H1 (cell line): ENCODE data around the gene TBCA. TPM values are rescaled to one million over a fixed set of nuclear protein-coding genes. Genes with fewer than 3 reads are reported as not detected.

Source experiments
- CTCF ChIA-PET: fragments of 300-600 bp; sonication (Branson Sonifier 250); formaldehyde crosslinking; loops from one replicate; lab custom pipeline; 2021; ENCODE audit not compliant: partially characterized antibody; lab: Charles Lee
- POLR2A ChIA-PET: fragments of 300-600 bp; sonication (Branson Sonifier 250); formaldehyde crosslinking; loops from one replicate; lab custom pipeline; 2021; ENCODE audit warnings: inconsistent platforms; ENCODE audit not compliant: partially characterized antibody; lab: Charles Lee
- DNase-seq, 2 experiments: peaks; one replicate each; pipeline versions ENCODE4 v3.0.0 to v3.0.0-alpha.2; 2010 to 2022; ENCODE audit warnings: low spot score in 2 of 2, low read depth in 1 of 2, mixed read lengths in 1 of 2
- FAIRE-seq: peaks from 2 replicates; lab custom pipeline; 2011; peaks lifted over from hg19 to GRCh38; lab: Jason Lieb, UNC
- H2AFZ ChIP-seq: 2 replicates; pipeline ENCODE4 v1.8.1; 2012; ENCODE audit warnings: low read length, inconsistent platforms
- H2AK5ac ChIP-seq: 2 replicates; pipeline ENCODE4 v1.6.1; 2013; ENCODE audit warnings: low read depth, low read length
- H2BK120ac ChIP-seq: replicated peaks from 2 replicates; pipeline ENCODE3; 2013; ENCODE audit warnings: low read depth, low read length, inconsistent platforms
- H2BK12ac ChIP-seq: 2 replicates; pipeline ENCODE4 v1.6.1; 2013; ENCODE audit warnings: low read depth, low read length
- H2BK15ac ChIP-seq: 2 replicates; pipeline ENCODE4 v1.6.1; 2013; ENCODE audit warnings: low read length
- H2BK20ac ChIP-seq: 2 replicates; pipeline ENCODE4 v1.6.1; 2013; ENCODE audit warnings: low read length
- H2BK5ac ChIP-seq: 2 replicates; pipeline ENCODE4 v1.6.1; 2013; ENCODE audit warnings: low read depth, low read length
- H3K14ac ChIP-seq: 2 replicates; pipeline ENCODE4 v1.6.1; 2013; ENCODE audit warnings: inconsistent platforms; ENCODE audit not compliant: insufficient read length
- H3K18ac ChIP-seq: 2 replicates; pipeline ENCODE4 v1.6.1; 2013; ENCODE audit warnings: low read length; ENCODE audit errors: extremely low read depth
- H3K23ac ChIP-seq: 2 replicates; pipeline ENCODE4 v1.6.1; 2013; ENCODE audit warnings: inconsistent platforms; ENCODE audit not compliant: insufficient read length
- H3K23me2 ChIP-seq: 2 replicates; pipeline ENCODE4 v1.6.1; 2013; ENCODE audit warnings: low read depth, low read length
- H3K27ac ChIP-seq: 2 replicates; pipeline ENCODE4 v1.6.1; 2011; ENCODE audit warnings: low read depth, low read length, inconsistent platforms
- H3K27me3 ChIP-seq, 4 experiments: replicated peaks in 1 of 4; 1 replicate in 1 of 4; 2 replicates in 3 of 4; pipeline versions ENCODE4 v1.6.1 to v1.8.1; 2011 to 2013; ENCODE audit warnings: low read length in 3 of 4, mild to moderate bottlenecking in 3 of 4, inconsistent platforms in 2 of 4, mixed read lengths in 2 of 4, moderate library complexity in 1 of 4; ENCODE audit not compliant: control insufficient read depth in 3 of 4, insufficient read depth in 3 of 4; ENCODE audit errors: extremely low read depth in 1 of 4
- H3K36me3 ChIP-seq, 4 experiments: 2 replicates each; pipeline versions ENCODE4 v1.6.1 to v1.8.1; 2011 to 2013; ENCODE audit warnings: mild to moderate bottlenecking in 4 of 4, low read length in 3 of 4, moderate library complexity in 2 of 4, control low read depth in 1 of 4, inconsistent platforms in 1 of 4; ENCODE audit not compliant: insufficient read depth in 4 of 4, control insufficient read depth in 2 of 4
- H3K4ac ChIP-seq: replicated peaks from 2 replicates; pipeline ENCODE3; 2013; ENCODE audit warnings: low read length, low read depth, mixed read lengths, inconsistent platforms; ENCODE audit not compliant: insufficient read length
- H3K4me1 ChIP-seq, 4 experiments: replicated peaks in 1 of 4; 1 replicate in 1 of 4; 2 replicates in 3 of 4; pipeline versions ENCODE4 v1.6.1 to v1.8.1; 2011 to 2013; ENCODE audit warnings: low read length in 3 of 4, inconsistent platforms in 2 of 4, mixed read lengths in 1 of 4; ENCODE audit not compliant: insufficient read depth in 4 of 4, control insufficient read depth in 3 of 4
- H3K4me2 ChIP-seq, 2 experiments: 2 replicates each; pipeline versions ENCODE4 v1.6.1 to v1.8.1; 2011 to 2013; ENCODE audit warnings: low read depth in 2 of 2, low read length in 2 of 2, control low read depth in 1 of 2, inconsistent platforms in 1 of 2, mild to moderate bottlenecking in 1 of 2; ENCODE audit not compliant: insufficient read depth in 1 of 2
- H3K4me3 ChIP-seq, 4 experiments: fragments of 200-600, 300-600 bp in 1 of 4; sonication (generic), shearing (Covaris generic), sonication (Bioruptor Twin) in 1 of 4; 2 replicates each; pipeline versions ENCODE4 v1.5.1 to v1.8.1; 2011 to 2016; ENCODE audit warnings: low read length in 4 of 4, low read depth in 3 of 4, control low read depth in 2 of 4, inconsistent platforms in 2 of 4, mild to moderate bottlenecking in 2 of 4, mixed read lengths in 1 of 4, moderate library complexity in 1 of 4; ENCODE audit not compliant: insufficient read depth in 2 of 4; ENCODE audit errors: extremely low read depth in 1 of 4
- H3K56ac ChIP-seq: replicated peaks from 2 replicates; pipeline ENCODE3; 2013; ENCODE audit warnings: low read depth, mild to moderate bottlenecking, mixed read lengths, low read length, inconsistent platforms; ENCODE audit not compliant: insufficient read length
- H3K79me1 ChIP-seq: 2 replicates; pipeline ENCODE4 v1.6.1; 2013; ENCODE audit warnings: low read depth, low read length, control low read depth
- H3K79me2 ChIP-seq, 2 experiments: 2 replicates each; pipeline versions ENCODE4 v1.6.1 to v1.8.1; 2012 to 2013; ENCODE audit warnings: low read length in 2 of 2, mild to moderate bottlenecking in 2 of 2, inconsistent platforms in 1 of 2; ENCODE audit not compliant: insufficient read depth in 2 of 2, control insufficient read depth in 1 of 2
- H3K9ac ChIP-seq, 4 experiments: replicated peaks in 1 of 4; 1 replicate in 1 of 4; 2 replicates in 3 of 4; pipeline versions ENCODE4 v1.6.1 to v1.8.1; 2011 to 2013; ENCODE audit warnings: low read depth in 3 of 4, low read length in 3 of 4, control low read depth in 2 of 4, mild to moderate bottlenecking in 2 of 4, moderate library complexity in 2 of 4, inconsistent platforms in 1 of 4; ENCODE audit errors: extremely low read depth in 1 of 4
- H3K9me3 ChIP-seq, 2 experiments: 2 replicates each; pipeline versions ENCODE4 v1.6.1 to v1.8.1; 2012 to 2013; ENCODE audit warnings: mild to moderate bottlenecking in 2 of 2, moderate library complexity in 2 of 2, control low read depth in 1 of 2, inconsistent platforms in 1 of 2, low read depth in 1 of 2, low read length in 1 of 2, mixed read lengths in 1 of 2; ENCODE audit not compliant: insufficient read depth in 2 of 2
- H4K20me1 ChIP-seq, 2 experiments: replicated peaks in 1 of 2; 2 replicates each; pipeline versions ENCODE3 to v1.8.1; 2011 to 2013; ENCODE audit warnings: inconsistent platforms in 2 of 2, low read length in 2 of 2, mild to moderate bottlenecking in 1 of 2; ENCODE audit not compliant: insufficient read depth in 2 of 2, control insufficient read depth in 1 of 2
- H4K5ac ChIP-seq: 2 replicates; pipeline ENCODE4 v1.6.1; 2013; ENCODE audit warnings: low read length, low read depth, mixed read lengths, inconsistent platforms; ENCODE audit not compliant: insufficient read length
- H4K8ac ChIP-seq: 2 replicates; pipeline ENCODE4 v1.8.0; 2013; ENCODE audit warnings: mild to moderate bottlenecking, moderate library complexity, low read length, inconsistent platforms; ENCODE audit not compliant: insufficient read depth; ENCODE audit errors: extremely low read depth
- H4K91ac ChIP-seq: replicated peaks from 2 replicates; pipeline ENCODE3; 2013; ENCODE audit warnings: low read length, mixed read lengths, inconsistent platforms; ENCODE audit not compliant: insufficient read length
- WGBS, 2 experiments: shearing (Covaris generic) in 1 of 2; methylation state at CpG; one replicate each; pipeline versions ENCODE4 v1.1.6 to v1.1.7; 2013 to 2015; ENCODE audit warnings: low lambda C conversion rate in 2 of 2, mixed read lengths in 2 of 2, inconsistent platforms in 1 of 2, low coverage in 1 of 2, missing lambda C conversion rate in 1 of 2; ENCODE audit not compliant: insufficient replicate concordance in 2 of 2, insufficient coverage in 1 of 2, insufficient read length in 1 of 2; ENCODE audit errors: extremely low coverage in 1 of 2, missing lambda C conversion rate in 1 of 2; 5-methylcytosine and 5-hydroxymethylcytosine counted together
- polyA plus RNA-seq, 7 experiments: library from polyadenylated mRNA; depleted of rRNA in 3 of 7; stranded (reverse) in 5 of 7; unstranded in 2 of 7; fragments of >200 nt in 5 of 7; fragments of 200-250 nt in 2 of 7; gene quantifications; 1 replicate in 5 of 7; 2 replicates in 1 of 7; 4 replicates in 1 of 7; pipeline versions ENCODE4 v1.2.1 to v1.2.3, GENCODE V29; 2011 to 2013; ENCODE audit warnings: missing spikeins in 2 of 7, mixed read lengths in 2 of 7
- total RNA-seq: library from RNA; stranded (reverse); fragmentation: NEBNext Ultra II Directional; extraction: Animal tissue kit (Norgen Biotek cat#: 25700); gene quantifications from 2 replicates; pipeline ENCODE4 v1.2.1, GENCODE V29; 2021
- TF ChIP-seq, protein P1 (sequence below): IDR thresholded peaks from 2 replicates; pipeline ENCODE4 v1.6.1; 2011; ENCODE audit warnings: low read depth, mild to moderate bottlenecking, low read length; ENCODE audit not compliant: insufficient read depth

The TBCA gene
- total and polyA plus RNA-seq, 2 of the 8 experiments (the other 6 are each of a cell fraction or from before 2014, with no cell fraction given) = 55.7 to 320 TPM

DNA sequence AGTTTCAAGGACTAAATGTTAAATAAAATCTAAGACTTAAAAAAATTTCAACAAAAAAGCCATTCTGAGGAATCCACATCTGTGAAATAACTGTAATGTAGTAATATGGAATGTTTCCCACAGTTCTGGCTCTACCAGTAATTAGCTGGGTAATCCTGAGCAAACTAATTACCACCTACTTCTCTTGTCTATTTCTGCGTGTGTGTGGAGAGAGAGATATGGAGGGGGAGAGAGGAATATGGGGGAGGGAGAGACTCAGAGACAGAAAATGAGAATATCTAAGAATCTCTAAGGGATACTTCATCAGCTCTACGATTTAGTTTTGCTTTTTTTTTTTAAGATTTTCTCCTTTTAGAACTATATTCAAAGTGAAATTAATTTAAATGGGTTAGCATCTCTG is 28.0 kb downstream of the TBCA start:
- 78% methylated on average over 2 of the region's 2 CpGs; no CpG with 5 or more reads in 1 of the 2 experiments for WGBS, 2 experiments
- no peaks in the 10 kb centered on the region for H3K23me2 ChIP-seq
- no peak overlapping the region for H3K4ac ChIP-seq
- H3K56ac ChIP-seq = no peak overlapping the region
- TF ChIP-seq, protein P1, sequence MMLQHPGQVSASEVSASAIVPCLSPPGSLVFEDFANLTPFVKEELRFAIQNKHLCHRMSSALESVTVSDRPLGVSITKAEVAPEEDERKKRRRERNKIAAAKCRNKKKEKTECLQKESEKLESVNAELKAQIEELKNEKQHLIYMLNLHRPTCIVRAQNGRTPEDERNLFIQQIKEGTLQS = no peak
- no peak overlapping the region for H3K18ac ChIP-seq
- no peak overlapping the region for H3K23ac ChIP-seq
- ChIA-PET POLR2A (interaction anchor here (0.8 to 1.9 kb wide), 5 partner anchors 19 to 106 kb away, joined by 3 to 5 read pairs (median 3); partner anchors contain the start of gene TBCA), CTCF (interaction anchor here (0.6 to 1.6 kb wide), 2 partner anchors 10 to 1044 kb away, joined by 4 read pairs; no protein-coding TSS in a partner anchor)
- peaks cover 0 to 88% of the 10 kb centered on the region in 2 experiments; a peak in 2 of 4 replicates for H3K79me2 ChIP-seq
- no peak overlapping the region for H3K4me2 ChIP-seq
- H3K79me1 ChIP-seq = peaks cover 2% of the 10 kb centered on the region; the same call in 1 of the 2 replicates
- H4K20me1 ChIP-seq = peaks cover 15 to 16% of the 10 kb centered on the region in 2 experiments
- H3K4me3 ChIP-seq = no peak overlapping the region
- H3K36me3 ChIP-seq = no peaks in the 10 kb centered on the region
- H2BK120ac ChIP-seq = no peak overlapping the region
- H2BK5ac ChIP-seq = no peak overlapping the region
- peaks cover 0 to 9% (median 4%) of the 10 kb centered on the region in 4 experiments; a peak in 4 of 7 replicates for H3K4me1 ChIP-seq
- H2BK20ac ChIP-seq = no peak overlapping the region
- no peak overlapping the region for H3K27ac ChIP-seq
- H4K91ac ChIP-seq = no peak overlapping the region
- FAIRE-seq (no peak), DNase-seq (no peak)
- H4K5ac ChIP-seq = no peak overlapping the region
- H2BK12ac ChIP-seq = no peak overlapping the region
- H2AFZ ChIP-seq = no peak overlapping the region
- H3K27me3 ChIP-seq = no peaks in the 10 kb centered on the region
- no peak overlapping the region for H2BK15ac ChIP-seq
- no peak overlapping the region for H2AK5ac ChIP-seq
- no peak overlapping the region for H3K9ac ChIP-seq
- no peaks in the 10 kb centered on the region for H3K9me3 ChIP-seq
- H4K8ac ChIP-seq = no peak overlapping the region
- no peak overlapping the region for H3K14ac ChIP-seq
